GM23338 (cell line): ENCODE measurements around the gene MCC. TPM values are rescaled to one million over a fixed set of nuclear protein-coding genes. Genes with fewer than 3 reads are reported as not detected.

ENCODE experiments used
- ATAC-seq: fragments of 200-7000 bp; cut with Tn5 transposase; 3 replicates; pipeline ENCODE4 v1.9.1; 2020
- DNase-seq: peaks from one replicate; pipeline ENCODE4 v3.0.0-alpha.2; 2015; ENCODE audit warnings: low spot score
- H2AFZ ChIP-seq: fragments of 200-600 bp; sonication (generic); 2 replicates; pipeline ENCODE4 v1.8.0; 2016; ENCODE audit warnings: antibody characterized with exemption, mild to moderate bottlenecking, moderate library complexity
- H3F3A ChIP-seq: fragments of 200-600 bp; sonication (generic); replicated peaks from 2 replicates; pipeline ENCODE4 v1.8.0; 2017; ENCODE audit warnings: antibody characterized with exemption, mixed run types, low read depth
- H3K27ac ChIP-seq: fragments of 200-600 bp; sonication (generic); 2 replicates; pipeline ENCODE4 v1.6.1; 2016; ENCODE audit warnings: low read depth
- H3K27me3 ChIP-seq: fragments of 200-600 bp; sonication (generic); 2 replicates; pipeline ENCODE4 v1.8.0; 2016; ENCODE audit warnings: mild to moderate bottlenecking, mixed run types, moderate library complexity; ENCODE audit not compliant: insufficient read depth
- H3K36me3 ChIP-seq: fragments of 200-600 bp; sonication (generic); 2 replicates; pipeline ENCODE4 v1.8.0; 2016; ENCODE audit warnings: mild to moderate bottlenecking; ENCODE audit not compliant: insufficient read depth
- H3K4me1 ChIP-seq: fragments of 200-600 bp; sonication (generic); 2 replicates; pipeline ENCODE4 v1.8.0; 2016; ENCODE audit warnings: mild to moderate bottlenecking, moderate library complexity; ENCODE audit not compliant: insufficient read depth
- H3K4me2 ChIP-seq: fragments of 200-600 bp; sonication (generic); 2 replicates; pipeline ENCODE4 v1.7.1; 2017; ENCODE audit warnings: mixed run types
- H3K4me3 ChIP-seq: fragments of 200-600 bp; sonication (generic); 2 replicates; pipeline ENCODE4 v1.6.1; 2016; ENCODE audit warnings: mixed run types
- H3K79me2 ChIP-seq: fragments of 200-600 bp; sonication (generic); replicated peaks from 2 replicates; pipeline ENCODE4 v1.8.0; 2017; ENCODE audit warnings: mild to moderate bottlenecking; ENCODE audit not compliant: insufficient read depth
- H3K9me2 ChIP-seq: fragments of 200-600 bp; sonication (generic); 2 replicates; pipeline ENCODE4 v1.8.0; 2017; ENCODE audit not compliant: insufficient read depth
- H4K20me1 ChIP-seq: fragments of 200-600 bp; sonication (generic); replicated peaks from 2 replicates; pipeline ENCODE4 v1.8.0; 2017; ENCODE audit warnings: mild to moderate bottlenecking; ENCODE audit not compliant: insufficient read depth
- H3K27ac Mint-ChIP-seq: 2 replicates; pipeline ENCODE4 v1.8.0; 2020; ENCODE audit warnings: inconsistent platforms, mild to moderate bottlenecking, moderate library complexity, mixed read lengths
- H3K27me3 Mint-ChIP-seq: 3 replicates; pipeline ENCODE4 v1.8.0; 2022; ENCODE audit warnings: low read depth, mild to moderate bottlenecking, moderate library complexity, mixed read lengths, inconsistent platforms; ENCODE audit not compliant: insufficient read depth, poor library complexity
- H3K36me3 Mint-ChIP-seq: 3 replicates; pipeline ENCODE4 v1.8.0; 2021; ENCODE audit warnings: low read depth, mild to moderate bottlenecking, inconsistent platforms, moderate library complexity, mixed read lengths
- H3K4me1 Mint-ChIP-seq: 3 replicates; pipeline ENCODE4 v1.8.0; 2020; ENCODE audit warnings: mild to moderate bottlenecking, inconsistent platforms, mixed read lengths
- H3K4me3 Mint-ChIP-seq: 3 replicates; pipeline ENCODE4 v1.8.0; 2021; ENCODE audit warnings: moderate library complexity, mild to moderate bottlenecking, inconsistent platforms, mixed read lengths
- H3K9me3 Mint-ChIP-seq: 3 replicates; pipeline ENCODE4 v1.8.0; 2020; ENCODE audit warnings: moderate library complexity, mild to moderate bottlenecking, inconsistent platforms, mixed read lengths
- ETS1 ChIP-seq: IDR thresholded peaks from 2 replicates; pipeline ENCODE4 v1.6.1; 2016; ENCODE audit warnings: antibody characterized with exemption
- JUNB ChIP-seq: IDR thresholded peaks from one replicate; pipeline ENCODE4 v1.6.1; 2016; ENCODE audit warnings: antibody characterized with exemption; ENCODE audit not compliant: unreplicated experiment
- REST ChIP-seq: IDR thresholded peaks from one replicate; pipeline ENCODE4 v1.6.1; 2018; ENCODE audit warnings: antibody characterized with exemption; ENCODE audit not compliant: unreplicated experiment
- STAT1 ChIP-seq: IDR thresholded peaks from one replicate; pipeline ENCODE4 v1.6.1; 2016; ENCODE audit warnings: antibody characterized with exemption; ENCODE audit not compliant: unreplicated experiment
- ZNF114 ChIP-seq: fragments of 250-450 bp; sonication (Bioruptor Pico); IDR thresholded peaks from 2 replicates; pipeline ENCODE4 v1.5.0; 2020; ENCODE audit warnings: mild to moderate bottlenecking, moderate library complexity
- polyA plus RNA-seq: library from polyadenylated mRNA; unstranded; fragments of >200 nt; fragmentation: Nextera tagmentation; extraction: Ambion mirVana; gene quantifications from 2 replicates; pipeline ENCODE4 v1.2.1, GENCODE V29; 2016
- total RNA-seq: library from RNA; depleted of rRNA; stranded (reverse); fragments of >200 nt; shearing (Covaris generic); gene quantifications from 2 replicates; pipeline ENCODE4 v1.2.3, GENCODE V29; 2014
- TF ChIP-seq, protein P1 (sequence below), 2 experiments: fragments of 200-600 bp in 1 of 2; sonication (generic) in 1 of 2; conservative IDR thresholded peaks; 2 replicates each; pipeline versions ENCODE4 v1.5.1 to v1.6.1; 2016 to 2017; ENCODE audit warnings: antibody characterized with exemption in 2 of 2, low read depth in 2 of 2, mild to moderate bottlenecking in 2 of 2, moderate library complexity in 1 of 2

The MCC gene
- total and polyA plus RNA-seq, 2 experiments from 2014 or later = 3.8 to 10.1 TPM

GRCh38 chr5:113267361-113267900 is 220.8 kb downstream of the MCC start:
- Histone ChIP-seq H3K4me3 (no peak overlapping the region), H2AFZ (no peak overlapping the region), H3F3A (no peaks in the 10 kb centered on the region), H3K4me1 (peaks cover 50% of the 10 kb centered on the region), H3K27me3 (no peaks in the 10 kb centered on the region), H3K79me2 (peaks cover 6% of the 10 kb centered on the region; the same call in 1 of the 2 replicates), H3K4me2 (no peak overlapping the region), H4K20me1 (no peaks in the 10 kb centered on the region), H3K27ac (no peak overlapping the region), H3K36me3 (no peaks in the 10 kb centered on the region), H3K9me2 (no peaks in the 10 kb centered on the region; the same call in 1 of the 2 replicates)
- peaks cover 75% of the 10 kb centered on the region for H3K4me1 Mint-ChIP-seq
- H3K9me3 Mint-ChIP-seq = no peaks in the 10 kb centered on the region
- ATAC-seq (no peak), DNase-seq (no peak)
- no peak overlapping the region for H3K4me3 Mint-ChIP-seq
- H3K36me3 Mint-ChIP-seq = no peaks in the 10 kb centered on the region
- H3K27ac Mint-ChIP-seq = no peak overlapping the region
- peaks cover 5% of the 10 kb centered on the region for H3K27me3 Mint-ChIP-seq
- no peak for TF ChIP-seq STAT1
- TF ChIP-seq, protein P1, sequence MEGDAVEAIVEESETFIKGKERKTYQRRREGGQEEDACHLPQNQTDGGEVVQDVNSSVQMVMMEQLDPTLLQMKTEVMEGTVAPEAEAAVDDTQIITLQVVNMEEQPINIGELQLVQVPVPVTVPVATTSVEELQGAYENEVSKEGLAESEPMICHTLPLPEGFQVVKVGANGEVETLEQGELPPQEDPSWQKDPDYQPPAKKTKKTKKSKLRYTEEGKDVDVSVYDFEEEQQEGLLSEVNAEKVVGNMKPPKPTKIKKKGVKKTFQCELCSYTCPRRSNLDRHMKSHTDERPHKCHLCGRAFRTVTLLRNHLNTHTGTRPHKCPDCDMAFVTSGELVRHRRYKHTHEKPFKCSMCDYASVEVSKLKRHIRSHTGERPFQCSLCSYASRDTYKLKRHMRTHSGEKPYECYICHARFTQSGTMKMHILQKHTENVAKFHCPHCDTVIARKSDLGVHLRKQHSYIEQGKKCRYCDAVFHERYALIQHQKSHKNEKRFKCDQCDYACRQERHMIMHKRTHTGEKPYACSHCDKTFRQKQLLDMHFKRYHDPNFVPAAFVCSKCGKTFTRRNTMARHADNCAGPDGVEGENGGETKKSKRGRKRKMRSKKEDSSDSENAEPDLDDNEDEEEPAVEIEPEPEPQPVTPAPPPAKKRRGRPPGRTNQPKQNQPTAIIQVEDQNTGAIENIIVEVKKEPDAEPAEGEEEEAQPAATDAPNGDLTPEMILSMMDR (conservative IDR thresholded peaks at IDR 0.05; ENCODE audit: low read depth in 2 of 2) = no peak

DNA sequence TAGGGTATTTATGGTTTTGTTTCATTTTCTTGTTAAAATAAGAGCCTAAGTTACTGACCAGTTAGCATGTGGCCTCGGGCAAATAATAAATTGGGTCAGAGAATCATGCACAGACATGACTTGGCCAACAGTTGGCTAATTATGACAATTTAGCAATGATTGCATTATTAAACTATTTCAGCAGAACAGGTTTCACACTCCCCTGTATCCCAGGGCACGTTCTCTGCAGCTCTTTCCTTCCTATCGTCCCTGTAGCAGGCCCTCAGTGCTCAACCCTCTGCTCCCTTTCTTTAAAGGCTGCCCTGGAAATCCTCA is 221.4 kb downstream of the MCC start:
- H3K36me3 ChIP-seq = no peaks in the 10 kb centered on the region
- Mint-ChIP-seq H3K27me3 (peaks cover 5% of the 10 kb centered on the region), H3K4me3 (no peak overlapping the region), H3K27ac (0 out of 2 replicates have a peak overlapping the region, but pooled peaks have one; percentile 29), H3K36me3 (no peaks in the 10 kb centered on the region), H3K4me1 (peaks cover 72% of the 10 kb centered on the region), H3K9me3 (no peaks in the 10 kb centered on the region)
- H3F3A ChIP-seq = no peaks in the 10 kb centered on the region
- no peak overlapping the region for H2AFZ ChIP-seq
- H3K79me2 ChIP-seq = peaks cover under 1% of the 10 kb centered on the region; the same call in 1 of the 2 replicates
- H3K4me3 ChIP-seq = no peak overlapping the region
- H4K20me1 ChIP-seq = no peaks in the 10 kb centered on the region
- no peaks in the 10 kb centered on the region; the same call in 1 of the 2 replicates for H3K9me2 ChIP-seq
- ATAC-seq (no peak), DNase-seq (no peak)
- H3K4me1 ChIP-seq = peaks cover 47% of the 10 kb centered on the region
- H3K27ac ChIP-seq = no peak overlapping the region
- H3K27me3 ChIP-seq = no peaks in the 10 kb centered on the region
- H3K4me2 ChIP-seq = no peak overlapping the region
- no peak for TF ChIP-seq ETS1
- TF ChIP-seq, protein P1 (conservative IDR thresholded peaks at IDR 0.05; ENCODE audit: low read depth in 2 of 2) = no peak
- TF ChIP-seq JUNB = no peak
- no peak for TF ChIP-seq REST
- TF ChIP-seq ZNF114 (CRISPR knock-in tag) = no peak
